K562 (cell line): ENCODE results near the gene ARL4C. TPM values are rescaled to one million over a fixed set of nuclear protein-coding genes. Genes with fewer than 3 reads are reported as not detected.

Source experiments
- ATAC-seq: fragments of 200-7000 bp; cut with Tn5 transposase; 3 replicates; pipeline ENCODE4 v1.9.1; 2020; ENCODE audit warnings: moderate library complexity
- BruUV-seq: library from RNA; stranded (reverse); fragments of 400-500 nt; replicated peaks from 2 replicates; lab custom pipeline; 2021; lab: Mats Ljungman, UMichigan
- CTCF ChIA-PET: fragments of 300-600 bp; formaldehyde crosslinking; extraction: SDS; loops from one replicate; lab custom pipeline; 2021; ENCODE audit warnings: low intra/inter-chr PET ratio; lab: Yijun Ruan, JAX
- POLR2A ChIA-PET: fragments of 300-600, 350-650 bp; sonication (Branson Sonifier 250); formaldehyde crosslinking; extraction: SDS; loops from one replicate; lab custom pipeline; 2021; ENCODE audit warnings: antibody characterized with exemption, inconsistent platforms; lab: Yijun Ruan, JAX
- DNase-seq, 4 experiments: peaks; one replicate each; pipeline versions ENCODE4 v3.0.0 to v3.0.0-alpha.2; 2011 to 2018; ENCODE audit warnings: low spot score in 3 of 4, mixed read lengths in 3 of 4; ENCODE audit errors: extremely low read depth in 1 of 4
- FAIRE-seq: peaks from 2 replicates; lab custom pipeline; 2011; peaks lifted over from hg19 to GRCh38; lab: Jason Lieb, UNC
- H2AFZ ChIP-seq: 2 replicates; pipeline ENCODE4 v1.6.0; 2011; ENCODE audit warnings: low read depth, low read length, control low read depth, inconsistent platforms
- H3K27ac ChIP-seq: fragments of 200-600 bp; 3 replicates; pipeline ENCODE4 v1.8.0; 2011; ENCODE audit warnings: low read depth, mild to moderate bottlenecking, control low read depth, inconsistent platforms, low read length, moderate library complexity, mixed read lengths; ENCODE audit errors: extremely low read depth
- H3K27me3 ChIP-seq, 2 experiments: fragments of 300-600 bp in 1 of 2; 2 replicates in 1 of 2; 3 replicates in 1 of 2; pipeline versions ENCODE4 v1.6.0 to v1.8.0; 2011; ENCODE audit warnings: inconsistent platforms in 2 of 2, low read length in 2 of 2, mild to moderate bottlenecking in 1 of 2, mixed read lengths in 1 of 2, moderate library complexity in 1 of 2; ENCODE audit not compliant: control insufficient read depth in 2 of 2, insufficient read depth in 2 of 2
- H3K36me3 ChIP-seq: fragments of 300-600 bp; 3 replicates; pipeline ENCODE4 v1.8.0; 2011; ENCODE audit warnings: mild to moderate bottlenecking, low read length, inconsistent platforms; ENCODE audit not compliant: control insufficient read depth, insufficient read depth
- H3K4me1 ChIP-seq, 2 experiments: fragments of 200-600 bp in 1 of 2; replicated peaks in 1 of 2; 2 replicates in 1 of 2; 3 replicates in 1 of 2; pipeline versions ENCODE4 v1.5.1 to v1.8.0; 2011; ENCODE audit warnings: inconsistent platforms in 2 of 2, low read length in 2 of 2, mild to moderate bottlenecking in 1 of 2, mixed read lengths in 1 of 2, moderate library complexity in 1 of 2; ENCODE audit not compliant: control insufficient read depth in 2 of 2, insufficient read depth in 2 of 2
- H3K4me2 ChIP-seq: 2 replicates; pipeline ENCODE4 v1.6.1; 2011; ENCODE audit warnings: low read length, control low read depth, inconsistent platforms, mixed read lengths; ENCODE audit not compliant: insufficient read depth
- H3K4me3 ChIP-seq: fragments of 200-600 bp; sonication (generic), shearing (Covaris generic); 2 replicates; pipeline ENCODE4 v1.5.1; 2016; ENCODE audit warnings: control low read depth, inconsistent platforms
- H3K79me2 ChIP-seq: fragments of 200-600 bp; 3 replicates; pipeline ENCODE4 v1.8.0; 2011; ENCODE audit warnings: low read length, inconsistent platforms; ENCODE audit not compliant: control insufficient read depth, insufficient read depth
- H3K9ac ChIP-seq, 2 experiments: 2 replicates each; pipeline versions ENCODE4 v1.6.0 to v1.6.1; 2011; ENCODE audit warnings: low read depth in 2 of 2, low read length in 2 of 2, control low read depth in 1 of 2, inconsistent platforms in 1 of 2, mild to moderate bottlenecking in 1 of 2, mixed read lengths in 1 of 2; ENCODE audit not compliant: insufficient read depth in 1 of 2
- H3K9me1 ChIP-seq: one replicate; pipeline ENCODE4 v1.6.0; 2011; ENCODE audit warnings: inconsistent platforms, mild to moderate bottlenecking, low read length, moderate library complexity; ENCODE audit not compliant: control insufficient read depth, insufficient read depth
- H3K9me3 ChIP-seq: replicated peaks from 2 replicates; pipeline ENCODE4 v1.5.1; 2011; ENCODE audit warnings: low read depth, low read length, inconsistent platforms; ENCODE audit not compliant: control insufficient read depth, insufficient read depth
- H4K20me1 ChIP-seq: replicated peaks from 2 replicates; pipeline ENCODE4 v1.6.1; 2011; ENCODE audit warnings: low read length, inconsistent platforms, mixed read lengths; ENCODE audit not compliant: control insufficient read depth, insufficient read depth
- ERF ChIP-seq: fragments of 450-650 bp; formaldehyde crosslinking; IDR thresholded peaks from 2 replicates; pipeline ENCODE4 v1.4.0; 2020; ENCODE audit warnings: mild to moderate bottlenecking, mixed read lengths
- GATAD2A ChIP-seq: fragments of 450-650 bp; IDR thresholded peaks from 2 replicates; pipeline ENCODE4 v1.6.1; 2017
- PRDM10 ChIP-seq: fragments of 450-650 bp; IDR thresholded peaks from 2 replicates; pipeline ENCODE4 v1.6.1; 2018; ENCODE audit not compliant: partially characterized antibody
- ZNF282 ChIP-seq: sonication (generic); formaldehyde crosslinking; IDR thresholded peaks from 2 replicates; pipeline ENCODE4 v1.8.1; 2023; ENCODE audit warnings: missing genetic modification reagents
- WGBS: fragments of 100-300 bp; shearing (Covaris generic); methylation state at CpG from one replicate; pipeline ENCODE4 v1.1.6; 2016; ENCODE audit warnings: low coverage, mixed read lengths; ENCODE audit not compliant: insufficient coverage; ENCODE audit errors: missing lambda C conversion rate; 5-methylcytosine and 5-hydroxymethylcytosine counted together
- in situ Hi-C: fragments of 300-500 bp; cut with MboI; formaldehyde crosslinking; loops from 4 replicates; pipeline ENCODE4 v1.15.0; 2018; ENCODE audit warnings: inconsistent platforms, mixed read lengths
- intact Hi-C: fragments of 100-400 bp; cut with micrococcal nuclease; formaldehyde crosslinking; loops from 2 replicates; pipeline ENCODE4 v1.14.2; 2022
- polyA plus RNA-seq, 8 experiments: library from polyadenylated mRNA; depleted of rRNA in 4 of 8; stranded (reverse) in 5 of 8; unstranded in 3 of 8; fragments of >200 nt; fragmentation: Nextera tagmentation in 2 of 8; fragmentation: Illumina TruSeq in 1 of 8; extraction: Ambion mirVana in 2 of 8; extraction: Trizol in 1 of 8; gene quantifications; 2 replicates each; pipeline versions ENCODE4 v1.2.1 to v1.2.3, GENCODE V29; 2011 to 2014; ENCODE audit warnings: inconsistent platforms in 1 of 8, missing spikeins in 1 of 8
- total RNA-seq, 7 experiments: library from RNA; depleted of rRNA in 6 of 7; stranded (reverse); fragments of >200 nt in 6 of 7; fragmentation: Illumina TruSeq in 2 of 7; extraction: Trizol in 2 of 7; gene quantifications; 2 replicates each; pipeline versions ENCODE4 v1.2.1 to v1.2.3, GENCODE V29; 2011 to 2021; ENCODE audit warnings: low replicate concordance in 1 of 7

The ARL4C gene
- total and polyA plus RNA-seq, 9 of the 15 experiments (the other 6 are each of a cell fraction or from before 2014, with no cell fraction given) = 0.03 to 0.11 (median 0.04) TPM; not detected in 5

GRCh38 chr2:234448506-234449184 lies 48.2 kb downstream of the ARL4C start:
- Histone ChIP-seq H3K79me2 (no peaks in the 10 kb centered on the region), H3K36me3 (no peaks in the 10 kb centered on the region), H3K9me3 (no peaks in the 10 kb centered on the region), H3K4me2 (no peak overlapping the region), H3K4me1 (no peaks in the 10 kb centered on the region), H3K9me1 (no peaks in the 10 kb centered on the region), H3K4me3 (no peak overlapping the region), H3K27ac (no peak overlapping the region), H3K9ac (no peak overlapping the region), H2AFZ (no peak overlapping the region), H3K27me3 (peaks cover 0 to 26% of the 10 kb centered on the region in 2 experiments; a peak in 2 of 5 replicates), H4K20me1 (no peaks in the 10 kb centered on the region)
- TF ChIP-seq ERF (CRISPR knock-in tag) = no peak
- no peak for TF ChIP-seq ZNF282 (CRISPR knock-in tag)
- no peak for TF ChIP-seq PRDM10
- TF ChIP-seq GATAD2A = no peak
- no peak for FAIRE-seq
- in situ Hi-C loops (no loop called here), intact Hi-C loops (no loop called here)
- WGBS = 0% methylated on average over 13 of the region's 13 CpGs
- ChIA-PET CTCF (no interaction called here), POLR2A (no interaction called here)
- ATAC-seq = no peak
- BruUV-seq = no TSS peak
- DNase-seq = no peak
